GM13977 (cell line): Measurements from ENCODE around the gene CCDC177.
"Not testable (repeated sequence)": the region's sequence is repeated elsewhere in the genome, so short reads cannot be mapped to it uniquely, and the experiment has no call there.

Experiments used
- DNase-seq: peaks from one replicate; pipeline ENCODE4 v3.0.0; 2012; ENCODE audit warnings: low spot score
- CTCF ChIP-seq: IDR thresholded peaks from 2 replicates; pipeline ENCODE4 v1.5.1; 2012; ENCODE audit warnings: mild to moderate bottlenecking, control low read depth; ENCODE audit not compliant: insufficient read depth; ENCODE audit errors: extremely low read depth, missing control alignments
- in situ Hi-C: fragments of 300-500 bp; cut with MboI; formaldehyde crosslinking; loops from one replicate; pipeline ENCODE4 v1.12.0; 2022; ENCODE audit warnings: low sequenced_read_pairs, low pct_unique_long_range_greater_than_20kb, mixed read lengths, inconsistent platforms; ENCODE audit not compliant: unreplicated experiment

The CCDC177 gene

DNA sequence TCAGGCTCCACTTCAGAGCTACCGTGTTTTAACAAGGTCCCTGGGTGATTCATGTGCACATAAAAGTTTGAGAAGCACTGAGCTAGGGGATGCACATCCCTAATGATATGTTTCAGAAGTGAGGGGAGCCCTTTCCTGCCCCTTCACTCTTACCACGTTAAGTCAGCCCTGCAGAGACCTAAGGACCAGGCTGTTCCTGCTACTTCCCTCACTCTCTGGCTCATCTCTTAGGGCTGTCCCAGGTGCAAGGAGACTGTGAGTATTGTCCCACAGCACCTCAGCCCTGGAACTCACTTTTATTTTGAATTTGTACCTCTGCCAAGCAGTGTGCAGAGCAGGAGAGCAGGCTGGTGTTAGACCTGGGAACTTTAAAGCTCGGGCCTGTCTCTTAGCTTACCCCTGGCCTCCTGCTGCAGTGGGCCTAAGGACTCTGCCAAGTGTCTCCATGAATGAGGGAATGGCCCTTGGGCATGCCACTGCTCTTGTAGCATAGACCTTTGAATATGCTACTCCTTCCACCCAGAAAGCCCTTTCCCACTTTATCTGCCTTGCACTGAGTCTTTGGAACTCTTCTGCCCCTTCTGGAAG is 25.7 kb upstream of the CCDC177 start:
- no peak for DNase-seq
- in situ Hi-C loops, result no loop called here
- no peak for TF ChIP-seq CTCF

DNA sequence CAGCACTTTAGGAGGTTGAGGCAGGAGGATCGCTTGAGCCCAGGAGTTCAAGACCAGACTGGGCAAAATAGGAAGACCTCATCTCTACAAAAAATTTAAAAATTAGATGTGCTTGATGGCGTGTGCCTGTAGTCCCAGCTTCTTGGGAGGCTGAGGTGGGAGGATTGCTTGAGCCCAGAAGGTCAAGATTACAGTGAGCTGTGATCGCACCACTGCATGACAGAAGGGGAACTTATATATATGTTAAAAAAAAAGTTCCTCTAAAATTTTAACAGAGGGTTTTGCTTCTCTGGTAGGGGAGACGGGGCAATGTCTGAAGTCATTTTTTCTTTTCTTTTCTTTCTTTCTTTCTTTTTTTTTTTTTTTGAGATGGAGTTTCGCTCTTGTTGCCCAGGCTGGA is 24.8 kb upstream of the CCDC177 start:
- in situ Hi-C loops, result loop anchor here (25.0 kb wide), 1 partner anchor 438 kb away; no protein-coding TSS in a partner anchor
- DNase-seq, result not testable (repeated sequence)

- in situ Hi-C loops, result loop anchor here (25.0 kb wide), 1 partner anchor 442 kb away; no protein-coding TSS in a partner anchor
- no peak for DNase-seq
These were observed 20.7 kb upstream of the CCDC177 start for GRCh38 chr14:69595336-69595735.

DNA sequence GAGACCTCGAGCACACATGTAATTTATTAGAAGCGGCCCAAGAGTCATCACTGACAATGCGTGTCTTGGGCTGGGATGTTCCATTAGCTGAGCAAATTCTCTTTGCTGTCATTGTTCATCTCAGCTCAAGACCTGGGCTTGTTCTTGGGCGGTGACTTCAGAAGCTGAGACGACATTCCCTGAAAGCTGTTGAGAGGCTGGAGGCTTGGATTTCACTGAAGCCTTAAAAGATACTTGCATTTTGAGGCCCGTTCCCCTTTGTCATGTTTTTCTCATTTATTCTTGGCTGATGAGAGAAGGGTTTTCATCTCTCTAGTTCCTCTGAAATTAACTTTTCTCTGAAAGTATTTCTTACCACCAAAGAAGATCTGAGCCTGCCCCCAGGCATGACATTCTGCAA is 20.2 kb upstream of the CCDC177 start:
- no peak for DNase-seq
- in situ Hi-C loops, result loop anchor here (25.0 kb wide), 1 partner anchor 442 kb away; no protein-coding TSS in a partner anchor
- TF ChIP-seq CTCF, result no peak

More at GRCh38 chr14:69595336-69595735, 20.7 kb upstream of the CCDC177 start:
- TF ChIP-seq CTCF, result no peak

- no peak for TF ChIP-seq CTCF
- DNase-seq, result no peak
- in situ Hi-C loops, result loop anchor here (25.0 kb wide), 1 partner anchor 444 kb away; no protein-coding TSS in a partner anchor
These were observed 18.5 kb upstream of the CCDC177 start for GRCh38 chr14:69593018-69593677.

GRCh38 chr14:69591317-69591716 is 16.6 kb upstream of the CCDC177 start:
- no peak for TF ChIP-seq CTCF
- no peak for DNase-seq
- in situ Hi-C loops, result loop anchor here (25.0 kb wide), 1 partner anchor 446 kb away; no protein-coding TSS in a partner anchor

- in situ Hi-C loops, result loop anchor here (25.0 kb wide), 1 partner anchor 450 kb away; no protein-coding TSS in a partner anchor
- DNase-seq, result no peak
- TF ChIP-seq CTCF, result no peak
These were observed 12.7 kb upstream of the CCDC177 start for GRCh38 chr14:69587389-69587788.
